HepG2 (cell line): ENCODE data around the gene NTN4. TPM values are rescaled to one million over a fixed set of nuclear protein-coding genes. Genes with fewer than 3 reads are reported as not detected.

Source experiments
- ARID2 ChIP-seq: sonication (generic); formaldehyde crosslinking; IDR thresholded peaks from 2 replicates; pipeline ENCODE4 v1.8.1; 2022; ENCODE audit warnings: mild to moderate bottlenecking, missing genetic modification reagents, borderline replicate concordance
- CENPT ChIP-seq: sonication (generic); formaldehyde crosslinking; IDR thresholded peaks from 2 replicates; pipeline ENCODE4 v1.8.0; 2022; ENCODE audit warnings: low read depth, mild to moderate bottlenecking, moderate library complexity, missing genetic modification reagents
- DRAP1 ChIP-seq: IDR thresholded peaks from 2 replicates; pipeline ENCODE4 v1.6.1; 2016; ENCODE audit warnings: missing genetic modification reagents, missing compliant biosample characterization
- GABPB1 ChIP-seq: IDR thresholded peaks from 2 replicates; pipeline ENCODE4 v1.6.1; 2016; ENCODE audit warnings: mild to moderate bottlenecking, missing genetic modification reagents, moderate library complexity, missing compliant biosample characterization
- GMEB2 ChIP-seq: IDR thresholded peaks from 2 replicates; pipeline ENCODE4 v1.6.1; 2016; ENCODE audit warnings: missing biosample characterization, missing genetic modification reagents, low read depth
- GPBP1L1 ChIP-seq: sonication (generic); formaldehyde crosslinking; IDR thresholded peaks from 2 replicates; pipeline ENCODE4 v1.5.0; 2020; ENCODE audit warnings: mild to moderate bottlenecking, missing genetic modification reagents
- KDM1A ChIP-seq: IDR thresholded peaks from 2 replicates; pipeline ENCODE4 v1.6.1; 2016; ENCODE audit warnings: missing compliant biosample characterization
- MED1 ChIP-seq: sonication (generic); formaldehyde crosslinking; IDR thresholded peaks from 2 replicates; pipeline ENCODE4 v1.4.0; 2020; ENCODE audit warnings: missing genetic modification reagents
- PBX3 ChIP-seq: sonication (generic); formaldehyde crosslinking; IDR thresholded peaks from 2 replicates; pipeline ENCODE4 v1.8.1; 2023; ENCODE audit warnings: missing genetic modification reagents, inconsistent platforms, borderline replicate concordance
- PREB ChIP-seq: sonication (generic); formaldehyde crosslinking; IDR thresholded peaks from 2 replicates; pipeline ENCODE4 v1.4.0; 2020; ENCODE audit warnings: missing genetic modification reagents
- RARA ChIP-seq: IDR thresholded peaks from 2 replicates; pipeline ENCODE4 v1.6.1; 2016; ENCODE audit warnings: missing genetic modification reagents, missing compliant biosample characterization
- RFX1 ChIP-seq: fragments of 450-650 bp; IDR thresholded peaks from 2 replicates; pipeline ENCODE4 v1.6.1; 2017
- THAP9 ChIP-seq: sonication (generic); formaldehyde crosslinking; IDR thresholded peaks from 2 replicates; pipeline ENCODE4; 2020; ENCODE audit warnings: missing genetic modification reagents, mild to moderate bottlenecking, borderline replicate concordance
- THRA ChIP-seq: sonication (generic); formaldehyde crosslinking; IDR thresholded peaks from 2 replicates; pipeline ENCODE4 v1.4.0; 2020; ENCODE audit warnings: missing genetic modification reagents, borderline replicate concordance
- ZEB1 ChIP-seq: IDR thresholded peaks from 2 replicates; pipeline ENCODE4 v1.6.1; 2012; ENCODE audit warnings: mild to moderate bottlenecking, low read depth, inconsistent platforms; ENCODE audit not compliant: insufficient replicate concordance
- ZKSCAN5 ChIP-seq: sonication (generic); formaldehyde crosslinking; IDR thresholded peaks from 2 replicates; pipeline ENCODE4 v1.5.1; 2020; ENCODE audit warnings: mild to moderate bottlenecking, missing genetic modification reagents
- ZNF441 ChIP-seq: sonication (generic); formaldehyde crosslinking; IDR thresholded peaks from 2 replicates; pipeline ENCODE4 v1.7.0; 2021; ENCODE audit warnings: missing genetic modification reagents, borderline replicate concordance
- ZNF460 ChIP-seq: sonication (generic); formaldehyde crosslinking; IDR thresholded peaks from 2 replicates; pipeline ENCODE4 v1.5.1; 2020; ENCODE audit warnings: missing genetic modification reagents, mild to moderate bottlenecking, borderline replicate concordance
- ZNF703 ChIP-seq: sonication (generic); formaldehyde crosslinking; IDR thresholded peaks from 2 replicates; pipeline ENCODE4 v1.5.1; 2020; ENCODE audit warnings: missing genetic modification reagents, mild to moderate bottlenecking, moderate library complexity, borderline replicate concordance
- polyA plus RNA-seq, 8 experiments: library from polyadenylated mRNA; depleted of rRNA in 3 of 8; stranded (reverse) in 7 of 8; unstranded in 1 of 8; fragments of >200 nt; fragmentation: Illumina TruSeq in 4 of 8; extraction: Trizol in 4 of 8; gene quantifications; 2 replicates each; pipeline versions ENCODE4 v1.2.1 to v1.2.3, GENCODE V29; 2011 to 2016; ENCODE audit warnings: low read depth in 4 of 8, missing spikeins in 1 of 8, mixed read lengths in 1 of 8; ENCODE audit not compliant: insufficient read depth in 1 of 8
- total RNA-seq, 5 experiments: library from RNA; depleted of rRNA; stranded (reverse); fragments of >200 nt; fragmentation: Illumina TruSeq; extraction: Trizol; gene quantifications; 2 replicates each; pipeline ENCODE4 v1.2.3, GENCODE V29; 2016; ENCODE audit warnings: low read depth in 1 of 5

The NTN4 gene
- total and polyA plus RNA-seq, 2 of the 13 experiments (the other 11 are each of a cell fraction or from before 2014, with no cell fraction given): 7.8 to 11.5 TPM

GRCh38 chr12:95802482-95803270, 12.1 kb upstream of the NTN4 start (continued):
- TF ChIP-seq MED1 (CRISPR knock-in tag): peak; percentile 79
- TF ChIP-seq GABPB1 (CRISPR knock-in tag): no peak
- no peak for TF ChIP-seq GPBP1L1 (CRISPR knock-in tag)
- no peak for TF ChIP-seq PREB (CRISPR knock-in tag)
- TF ChIP-seq DRAP1 (CRISPR knock-in tag): no peak
- TF ChIP-seq CENPT (CRISPR knock-in tag): no peak
- TF ChIP-seq ZNF703 (CRISPR knock-in tag): no peak
- TF ChIP-seq KDM1A (CRISPR knock-in tag): no peak
- TF ChIP-seq ARID2 (CRISPR knock-in tag): 0 out of 2 replicates have a peak, but pooled peaks have one; percentile 68
- TF ChIP-seq ZKSCAN5 (CRISPR knock-in tag): no peak
- TF ChIP-seq RFX1: no peak
- TF ChIP-seq THRA: peak; percentile 49; the same call in 1 of the 2 replicates
- peak; percentile 66; the same call in 1 of the 2 replicates for TF ChIP-seq RARA (CRISPR knock-in tag)
- TF ChIP-seq ZNF460 (CRISPR knock-in tag): no peak
- no peak for TF ChIP-seq THAP9 (CRISPR knock-in tag)
- TF ChIP-seq GMEB2 (CRISPR knock-in tag): no peak
- peak; percentile 99 for TF ChIP-seq ZEB1
- TF ChIP-seq PBX3 (CRISPR knock-in tag): no peak
- TF ChIP-seq ZNF441 (CRISPR knock-in tag): no peak
